Karpas-422 (cell line): ENCODE results near the gene WDR91. TPM values are rescaled to one million over a fixed set of nuclear protein-coding genes. Genes with fewer than 3 reads are reported as not detected.
A peak's percentile ranks its signal among the peaks of the same experiment; 100 is the strongest.

Experiments
- DNase-seq: peaks from one replicate; pipeline ENCODE4 v3.0.0-alpha.2; 2015
- H2AFZ ChIP-seq: fragments of 200-600 bp; sonication (generic); 2 replicates; pipeline ENCODE4 v1.6.1; 2014; ENCODE audit warnings: antibody characterized with exemption, low read length, mixed read lengths
- H3K27ac ChIP-seq: fragments of 200-600 bp; sonication (generic); 2 replicates; pipeline ENCODE4 v1.5.1; 2014; ENCODE audit warnings: mild to moderate bottlenecking, low read length, moderate library complexity
- H3K27me3 ChIP-seq: fragments of 200-600 bp; sonication (generic); 2 replicates; pipeline ENCODE4 v1.6.1; 2014; ENCODE audit warnings: low read length, mixed read lengths
- H3K36me3 ChIP-seq: fragments of 200-600 bp; sonication (generic); 2 replicates; pipeline ENCODE4 v1.6.1; 2014; ENCODE audit warnings: low read length, mixed read lengths; ENCODE audit not compliant: insufficient read depth
- H3K4me1 ChIP-seq: fragments of 200-600 bp; sonication (generic); 2 replicates; pipeline ENCODE4 v1.6.1; 2014; ENCODE audit warnings: mild to moderate bottlenecking, low read length, mixed read lengths
- H3K4me2 ChIP-seq: fragments of 200-600 bp; sonication (generic); 2 replicates; pipeline ENCODE4 v1.6.1; 2014; ENCODE audit warnings: low read length, low read depth, mild to moderate bottlenecking; ENCODE audit not compliant: poor library complexity, severe bottlenecking
- H3K4me3 ChIP-seq: fragments of 200-600 bp; sonication (generic); 2 replicates; pipeline ENCODE4 v1.5.1; 2014; ENCODE audit warnings: mild to moderate bottlenecking, antibody characterized with exemption, low read length, mixed read lengths
- H3K79me2 ChIP-seq: fragments of 200-600 bp; sonication (generic); 2 replicates; pipeline ENCODE4 v1.6.1; 2014; ENCODE audit warnings: mild to moderate bottlenecking, low read length, mixed read lengths
- H3K9ac ChIP-seq: fragments of 200-600 bp; sonication (generic); 2 replicates; pipeline ENCODE4 v1.6.0; 2014; ENCODE audit warnings: low read length
- H3K9me2 ChIP-seq: fragments of 200-600 bp; sonication (generic), shearing (Covaris generic); replicated peaks from 2 replicates; pipeline ENCODE4 v1.6.0; 2014; ENCODE audit warnings: mild to moderate bottlenecking, low read length, moderate library complexity; ENCODE audit not compliant: insufficient read depth
- H3K9me3 ChIP-seq: fragments of 300-700, 200-600 bp; sonication (generic); 2 replicates; pipeline ENCODE4 v1.6.1; 2014; ENCODE audit warnings: low read length, mixed read lengths
- H4K20me1 ChIP-seq: fragments of 200-600 bp; sonication (generic); 2 replicates; pipeline ENCODE4 v1.6.1; 2014; ENCODE audit warnings: mild to moderate bottlenecking, antibody characterized with exemption, low read length, low read depth; ENCODE audit not compliant: insufficient read depth
- total RNA-seq: library from RNA; depleted of rRNA; stranded (reverse); fragments of >200 nt; shearing (Covaris generic); gene quantifications from 2 replicates; pipeline ENCODE4 v1.2.3, GENCODE V29; 2014; ENCODE audit warnings: low replicate concordance

WDR91 gene
- total RNA-seq, 1 experiment from 2014 or later, result 7.8 TPM

DNA sequence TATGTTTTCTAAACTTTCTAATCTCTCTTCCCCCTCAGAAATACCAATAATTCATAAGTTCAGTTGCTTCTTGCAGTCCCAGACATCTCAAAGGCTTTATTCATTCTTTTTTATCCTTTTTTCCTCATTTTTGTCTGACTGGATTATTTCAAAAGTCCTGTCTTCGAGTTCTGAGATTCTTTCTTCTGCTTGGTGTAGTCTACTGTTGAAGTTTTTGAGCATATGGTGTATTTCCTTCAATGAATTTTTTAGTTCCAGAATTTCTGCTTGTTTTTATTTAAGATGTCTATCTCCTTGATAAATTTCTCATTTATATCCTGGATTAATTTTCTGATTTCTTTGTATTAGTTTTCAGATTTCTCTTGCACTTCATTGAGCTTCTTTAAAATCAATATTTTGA, 55.0 kb downstream of the WDR91 start:
- no peak overlapping the region for H3K4me3 ChIP-seq
- no peaks in the 10 kb centered on the region; the same call in 1 of the 2 replicates for H3K36me3 ChIP-seq
- H3K27me3 ChIP-seq, result no peaks in the 10 kb centered on the region
- H3K9me3 ChIP-seq, result peaks cover 32% of the 10 kb centered on the region
- no peaks in the 10 kb centered on the region for H3K79me2 ChIP-seq
- no peak overlapping the region for H2AFZ ChIP-seq
- H4K20me1 ChIP-seq, result no peaks in the 10 kb centered on the region
- no peaks in the 10 kb centered on the region for H3K9me2 ChIP-seq
- no peak overlapping the region for H3K4me2 ChIP-seq
- H3K9ac ChIP-seq, result no peak overlapping the region
- no peaks in the 10 kb centered on the region for H3K4me1 ChIP-seq
- no peak overlapping the region for H3K27ac ChIP-seq
- DNase-seq, result no peak

DNA sequence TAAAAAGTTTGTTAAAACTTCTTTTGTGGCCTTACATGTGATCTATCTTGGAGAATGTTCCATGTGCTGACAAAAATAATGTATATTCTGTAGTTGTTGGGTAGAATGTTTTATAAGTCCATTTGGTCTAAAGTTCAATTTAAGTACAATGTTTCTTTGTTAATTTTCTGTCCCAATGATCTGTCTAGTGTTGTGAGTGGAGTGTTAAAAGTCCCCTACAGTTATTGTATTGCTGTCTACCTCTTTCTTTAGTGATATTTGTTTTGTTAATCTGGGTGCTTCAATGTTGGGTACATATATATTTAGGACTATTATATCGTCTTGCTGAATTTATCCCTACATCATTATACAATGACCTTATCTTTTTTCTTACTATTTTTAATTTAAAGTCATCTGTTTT, 56.6 kb downstream of the WDR91 start:
- Histone ChIP-seq H2AFZ (no peak overlapping the region), H3K27ac (no peak overlapping the region), H3K9me3 (peaks cover 32% of the 10 kb centered on the region), H3K4me2 (no peak overlapping the region), H3K4me3 (no peak overlapping the region), H3K27me3 (no peaks in the 10 kb centered on the region), H3K79me2 (no peaks in the 10 kb centered on the region), H3K36me3 (no peaks in the 10 kb centered on the region; the same call in 1 of the 2 replicates), H4K20me1 (no peaks in the 10 kb centered on the region), H3K9ac (no peak overlapping the region), H3K4me1 (no peaks in the 10 kb centered on the region), H3K9me2 (no peaks in the 10 kb centered on the region)
- DNase-seq, result no peak

DNA sequence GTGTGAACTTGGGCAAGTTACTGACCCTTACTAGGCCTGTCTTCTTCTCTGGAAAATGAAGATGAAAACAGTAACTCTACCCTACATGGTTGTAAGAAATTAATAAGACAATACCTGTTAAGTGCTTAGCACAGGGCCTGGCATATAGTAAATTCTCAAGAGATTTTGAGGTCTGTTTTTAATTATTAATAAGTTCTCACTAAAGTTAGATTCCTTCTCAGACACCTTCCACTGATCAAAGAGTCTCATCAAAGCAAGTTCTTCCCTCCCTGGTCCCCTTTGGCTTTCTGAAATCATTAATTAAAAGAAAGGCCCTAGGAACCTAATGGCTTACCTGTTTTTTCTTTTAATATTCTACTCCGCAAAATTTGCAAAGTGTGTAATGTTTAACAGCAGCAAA, 58.9 kb downstream of the WDR91 start:
- H3K36me3 ChIP-seq, result no peaks in the 10 kb centered on the region; the same call in 1 of the 2 replicates
- H3K4me1 ChIP-seq, result peaks cover 14% of the 10 kb centered on the region
- no peak overlapping the region for H3K4me2 ChIP-seq
- no peak overlapping the region for H3K9ac ChIP-seq
- H3K9me3 ChIP-seq, result peaks cover 27% of the 10 kb centered on the region
- no peak overlapping the region for H3K27ac ChIP-seq
- no peak overlapping the region for H3K4me3 ChIP-seq
- no peaks in the 10 kb centered on the region for H3K27me3 ChIP-seq
- DNase-seq, result no peak
- H3K9me2 ChIP-seq, result no peaks in the 10 kb centered on the region
- H4K20me1 ChIP-seq, result no peaks in the 10 kb centered on the region
- H2AFZ ChIP-seq, result no peak overlapping the region
- no peaks in the 10 kb centered on the region for H3K79me2 ChIP-seq

DNA sequence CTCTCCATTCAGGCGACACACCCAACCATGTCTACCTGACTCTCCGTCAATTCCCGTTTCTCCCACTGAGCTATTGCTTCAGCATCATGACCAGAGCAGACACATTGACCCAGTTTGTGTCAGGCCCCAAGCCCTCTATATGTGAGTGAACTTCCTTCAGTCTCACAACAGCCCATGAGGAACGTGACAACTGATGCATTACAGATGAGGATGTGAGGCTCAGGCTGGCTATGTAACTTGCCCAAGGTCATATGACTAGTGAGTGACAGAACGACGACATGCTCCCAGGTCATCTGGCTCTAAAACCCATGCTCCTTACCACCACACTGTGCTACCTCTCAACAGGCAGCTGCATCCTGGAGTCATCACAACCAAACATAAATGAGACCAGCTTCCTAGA, 59.8 kb downstream of the WDR91 start:
- Histone ChIP-seq H3K4me2 (no peak overlapping the region), H4K20me1 (no peaks in the 10 kb centered on the region), H3K9ac (no peak overlapping the region), H3K79me2 (no peaks in the 10 kb centered on the region), H3K4me1 (peaks cover 21% of the 10 kb centered on the region), H3K36me3 (no peaks in the 10 kb centered on the region), H3K9me3 (peaks cover 18% of the 10 kb centered on the region), H3K27me3 (no peaks in the 10 kb centered on the region), H3K9me2 (no peaks in the 10 kb centered on the region), H2AFZ (no peak overlapping the region), H3K4me3 (no peak overlapping the region), H3K27ac (no peak overlapping the region)
- no peak for DNase-seq

GRCh38 chr7:135151132-135151531, 60.2 kb downstream of the WDR91 start:
- peaks cover 21% of the 10 kb centered on the region for H3K4me1 ChIP-seq
- H3K9me3 ChIP-seq, result peaks cover 14% of the 10 kb centered on the region
- no peak overlapping the region for H3K27ac ChIP-seq
- H3K4me2 ChIP-seq, result no peak overlapping the region
- no peaks in the 10 kb centered on the region for H3K9me2 ChIP-seq
- H4K20me1 ChIP-seq, result no peaks in the 10 kb centered on the region
- DNase-seq, result no peak
- no peaks in the 10 kb centered on the region for H3K79me2 ChIP-seq
- no peaks in the 10 kb centered on the region for H3K27me3 ChIP-seq
- no peak overlapping the region for H3K9ac ChIP-seq
- no peak overlapping the region for H3K4me3 ChIP-seq
- H3K36me3 ChIP-seq, result no peaks in the 10 kb centered on the region
- H2AFZ ChIP-seq, result no peak overlapping the region

DNA sequence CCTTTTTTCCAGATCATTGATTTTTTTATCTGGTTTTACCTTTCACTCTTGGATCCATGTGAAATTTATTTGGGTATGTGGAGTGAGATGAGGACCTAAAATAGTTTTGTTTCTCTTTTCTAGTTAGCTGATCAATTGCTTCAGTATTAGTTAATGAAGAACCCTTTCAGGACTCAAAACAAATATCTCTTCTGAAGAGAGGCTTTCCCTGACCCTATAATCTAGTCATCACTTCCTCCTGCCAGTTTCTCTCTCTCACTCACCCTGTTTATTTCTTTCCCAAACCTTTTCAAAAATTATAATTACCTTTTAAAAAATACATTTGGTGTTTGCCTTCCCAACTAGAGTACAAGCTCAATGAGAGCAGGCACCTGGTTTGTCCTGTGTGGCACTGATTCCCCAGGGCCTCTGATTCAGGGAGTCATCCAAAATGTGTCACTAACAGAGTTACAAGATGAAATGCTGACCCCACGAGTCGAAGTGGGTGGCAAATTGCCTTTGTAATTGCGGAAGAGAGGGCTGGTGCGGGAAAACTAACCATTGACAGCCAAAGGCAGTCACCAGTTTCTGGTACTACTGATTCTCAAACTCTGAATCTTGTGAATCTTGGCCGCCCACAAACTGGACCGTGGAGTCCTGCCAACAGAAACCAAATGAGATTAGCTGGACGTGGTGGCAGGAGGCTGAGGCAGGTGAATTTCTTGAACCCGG, 61.1 kb downstream of the WDR91 start:
- no peak overlapping the region for H3K4me3 ChIP-seq
- no peaks in the 10 kb centered on the region for H4K20me1 ChIP-seq
- H3K4me1 ChIP-seq, result peaks cover 21% of the 10 kb centered on the region
- no peaks in the 10 kb centered on the region for H3K36me3 ChIP-seq
- no peaks in the 10 kb centered on the region for H3K9me2 ChIP-seq
- peaks cover 5% of the 10 kb centered on the region for H3K9me3 ChIP-seq
- no peak overlapping the region for H3K27ac ChIP-seq
- no peak overlapping the region for H3K9ac ChIP-seq
- no peak overlapping the region for H2AFZ ChIP-seq
- no peak overlapping the region for H3K4me2 ChIP-seq
- DNase-seq, result no peak
- H3K27me3 ChIP-seq, result no peaks in the 10 kb centered on the region
- H3K79me2 ChIP-seq, result no peaks in the 10 kb centered on the region

DNA sequence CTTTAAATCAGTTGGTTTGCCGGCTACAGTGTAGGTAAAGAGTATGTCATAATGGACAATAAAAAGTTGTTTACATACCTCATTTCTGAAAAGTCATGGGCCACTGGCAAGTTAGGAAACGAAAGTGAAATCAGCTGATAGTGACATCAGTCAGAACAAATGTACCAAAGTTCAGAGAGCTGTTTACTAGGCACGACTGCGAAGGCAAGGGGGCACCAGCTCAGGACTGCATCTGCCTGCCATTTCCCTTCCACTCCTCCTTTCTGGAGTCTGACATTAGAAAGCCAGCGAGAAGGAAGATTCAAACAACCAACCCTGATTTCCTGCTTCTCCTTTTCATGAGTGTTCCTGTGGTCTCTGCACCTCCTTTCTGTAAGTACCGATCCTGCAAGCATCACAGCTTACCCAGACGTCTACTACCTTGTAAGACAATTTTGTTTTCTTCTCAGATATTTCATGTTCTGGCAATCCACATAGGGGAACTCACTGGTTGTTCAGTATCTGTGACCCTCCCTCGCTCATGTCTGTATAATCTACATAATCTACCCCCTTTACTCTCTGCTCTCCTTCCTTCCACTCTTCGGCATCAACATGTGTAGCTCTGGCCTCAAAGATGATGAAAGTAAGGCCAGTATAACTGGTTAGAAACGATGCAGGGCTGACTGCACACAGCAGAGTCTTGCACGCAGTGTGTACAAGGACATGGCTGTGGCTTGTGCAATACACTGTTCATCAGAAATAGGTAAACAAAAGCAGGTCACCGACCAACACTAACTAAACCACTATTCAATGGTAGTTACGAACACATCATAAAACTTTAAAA, 63.2 kb downstream of the WDR91 start, which contains the start of gene TMEM140:
TMEM140 (plus strand) TSS at position 174 of the 823 bp plus-strand sequence. CDS start 16,370 bp downstream, outside the sequence.
- Histone ChIP-seq H3K9ac (peak within 1 kb of the TSS; percentile 56), H3K27ac (no peak within 1 kb of the TSS), H3K9me3 (no peaks in the 10 kb centered on the region), H3K9me2 (no peaks in the 10 kb centered on the region), H3K4me3 (peak within 1 kb of the TSS; percentile 60), H3K36me3 (no peaks in the 10 kb centered on the region), H3K4me1 (peaks cover 21% of the 10 kb centered on the region), H3K79me2 (no peaks in the 10 kb centered on the region), H3K27me3 (no peaks in the 10 kb centered on the region), H3K4me2 (peak within 1 kb of the TSS; percentile 64), H2AFZ (peak within 1 kb of the TSS; percentile 80), H4K20me1 (no peaks in the 10 kb centered on the region)
- peak; percentile 54 for DNase-seq

DNA sequence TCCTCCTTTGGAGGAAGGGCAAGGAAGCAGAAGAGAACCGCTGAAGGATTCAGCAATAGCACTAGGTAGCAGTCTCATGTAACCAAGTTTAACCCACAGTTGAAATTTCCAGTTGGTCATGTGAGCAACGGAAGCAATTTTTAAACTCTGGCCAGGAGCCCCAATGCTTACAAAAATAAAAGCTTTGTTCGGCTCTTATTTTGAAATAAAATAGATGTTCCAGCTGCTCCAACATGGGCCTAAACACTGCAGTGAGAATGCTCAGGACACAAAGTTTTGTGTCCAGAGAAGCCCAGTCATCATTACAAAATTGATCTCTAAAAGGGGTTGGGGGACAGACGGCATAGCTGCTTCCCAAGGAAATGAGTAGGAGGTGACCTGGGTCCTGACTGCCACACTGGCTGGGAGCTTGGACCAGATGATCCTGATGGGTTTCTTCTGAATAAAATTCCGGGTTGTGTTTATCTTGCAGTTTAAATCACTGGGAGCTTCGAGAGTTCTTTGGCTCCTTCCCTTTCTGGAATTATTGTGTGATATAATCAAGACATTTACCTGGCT, 63.9 kb downstream of the WDR91 start:
- H3K27ac ChIP-seq, result no peak overlapping the region
- no peaks in the 10 kb centered on the region for H3K9me2 ChIP-seq
- no peaks in the 10 kb centered on the region for H3K36me3 ChIP-seq
- H3K4me2 ChIP-seq, result peak overlapping the region; percentile 64
- H2AFZ ChIP-seq, result peak overlapping the region; percentile 80; the same call in 1 of the 2 replicates
- no peaks in the 10 kb centered on the region for H3K79me2 ChIP-seq
- no peaks in the 10 kb centered on the region for H3K27me3 ChIP-seq
- H3K4me3 ChIP-seq, result peak overlapping the region; percentile 60
- peak overlapping the region; percentile 56 for H3K9ac ChIP-seq
- H4K20me1 ChIP-seq, result no peaks in the 10 kb centered on the region
- H3K9me3 ChIP-seq, result no peaks in the 10 kb centered on the region
- no peak for DNase-seq
- peaks cover 21% of the 10 kb centered on the region for H3K4me1 ChIP-seq
